ENCODE measurements around the gene FGD4. TPM values are rescaled to one million over a fixed set of nuclear protein-coding genes. Genes with fewer than 3 reads are reported as not detected.

FGD4 gene
- total RNA-seq, 1 donor from 2014 or later: 1.7 TPM

- Mint-ChIP-seq H3K9me3 (no peaks in the 10 kb centered on the region), H3K27me3 (ENCODE audit: low read depth) (peaks cover 2% of the 10 kb centered on the region), H3K4me3 (ENCODE audit: low read depth) (no peak overlapping the region), H3K27ac (no peak overlapping the region), H3K4me1 (ENCODE audit: low read depth) (peaks cover 9% of the 10 kb centered on the region), H3K36me3 (ENCODE audit: low read depth) (no peaks in the 10 kb centered on the region)
- DNase-seq (ENCODE audit: low spot score): no peak
- intact Hi-C loops (cut with micrococcal nuclease): no loop called here
These were observed 51.0 kb downstream of the FGD4 start for GRCh38 chr12:32450363-32450762.

DNA sequence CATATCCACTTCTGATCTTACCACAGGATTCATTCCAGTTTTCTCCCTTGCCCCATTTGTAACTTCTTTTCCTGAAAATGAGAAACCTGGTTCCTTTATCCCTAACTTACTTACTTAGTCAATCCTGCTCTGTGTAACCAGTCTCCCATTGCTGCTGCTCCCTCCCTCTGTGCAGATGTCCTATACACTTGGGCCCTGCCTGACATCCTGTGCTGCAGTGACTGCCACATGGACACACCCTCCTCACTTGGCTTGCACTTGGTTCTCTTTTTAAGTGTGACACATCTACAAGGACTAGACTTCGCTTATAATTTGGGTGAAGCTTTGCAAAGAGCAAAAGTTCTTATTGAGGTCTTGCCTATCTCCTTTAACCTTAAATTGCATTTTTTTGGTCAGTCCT lies 51.4 kb downstream of the FGD4 start:
- intact Hi-C loops (cut with micrococcal nuclease): no loop called here
- Mint-ChIP-seq H3K4me3 (ENCODE audit: low read depth) (no peak overlapping the region), H3K27me3 (ENCODE audit: low read depth) (peaks cover 2% of the 10 kb centered on the region), H3K4me1 (ENCODE audit: low read depth) (peaks cover 9% of the 10 kb centered on the region), H3K27ac (no peak overlapping the region), H3K9me3 (no peaks in the 10 kb centered on the region), H3K36me3 (ENCODE audit: low read depth) (no peaks in the 10 kb centered on the region)
- no peak for DNase-seq (ENCODE audit: low spot score)

- H3K4me3 Mint-ChIP-seq (ENCODE audit: low read depth): no peak overlapping the region
- no peak overlapping the region for H3K27ac Mint-ChIP-seq
- DNase-seq (ENCODE audit: low spot score): no peak
- H3K4me1 Mint-ChIP-seq (ENCODE audit: low read depth): peaks cover 10% of the 10 kb centered on the region
- H3K36me3 Mint-ChIP-seq (ENCODE audit: low read depth): no peaks in the 10 kb centered on the region
- no peaks in the 10 kb centered on the region for H3K9me3 Mint-ChIP-seq
- peaks cover 2% of the 10 kb centered on the region for H3K27me3 Mint-ChIP-seq (ENCODE audit: low read depth)
- intact Hi-C loops (cut with micrococcal nuclease): no loop called here
These were observed 52.5 kb downstream of the FGD4 start for GRCh38 chr12:32451816-32452215.

DNA sequence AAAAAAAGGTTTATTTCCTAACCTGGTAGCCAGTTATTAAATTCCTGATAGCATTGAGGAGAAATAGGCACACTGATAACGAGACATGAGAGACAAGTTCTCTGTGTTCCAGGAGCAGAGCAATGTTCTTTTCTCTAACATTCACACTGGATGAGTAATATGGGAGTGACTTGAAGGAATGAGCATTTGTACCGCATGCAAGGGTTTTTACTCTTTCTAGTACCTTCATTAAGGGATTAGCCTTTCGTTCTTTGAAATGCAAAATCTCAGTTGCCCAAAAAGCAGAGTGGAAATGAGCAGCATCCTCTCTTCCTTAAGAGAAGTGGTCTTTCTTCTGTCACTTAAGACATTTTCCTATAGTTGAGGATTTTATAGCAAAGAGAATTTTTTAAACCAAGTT lies 54.7 kb downstream of the FGD4 start:
- H3K27ac Mint-ChIP-seq: no peak overlapping the region
- H3K4me1 Mint-ChIP-seq (ENCODE audit: low read depth): peaks cover 2% of the 10 kb centered on the region
- no peak for DNase-seq (ENCODE audit: low spot score)
- H3K27me3 Mint-ChIP-seq (ENCODE audit: low read depth): peaks cover 2% of the 10 kb centered on the region
- H3K36me3 Mint-ChIP-seq (ENCODE audit: low read depth): no peaks in the 10 kb centered on the region
- no peaks in the 10 kb centered on the region for H3K9me3 Mint-ChIP-seq
- H3K4me3 Mint-ChIP-seq (ENCODE audit: low read depth): no peak overlapping the region
- intact Hi-C loops (cut with micrococcal nuclease): loop anchor here (2.0 kb wide), 2 partner anchors 301 to 1569 kb away; partner anchors contain the start of genes ALG10 and YARS2

GRCh38 chr12:32454866-32455265 lies 55.5 kb downstream of the FGD4 start:
- no peaks in the 10 kb centered on the region for H3K9me3 Mint-ChIP-seq
- intact Hi-C loops (cut with micrococcal nuclease): loop anchor here (1.0 to 2.0 kb wide), 4 partner anchors 202 to 1568 kb away; partner anchors contain the start of genes ALG10 and YARS2

GRCh38 chr12:32455607-32456071 lies 56.3 kb downstream of the FGD4 start:
- no peaks in the 10 kb centered on the region for H3K9me3 Mint-ChIP-seq
- peaks cover 2% of the 10 kb centered on the region for H3K4me1 Mint-ChIP-seq (ENCODE audit: low read depth)
- intact Hi-C loops (cut with micrococcal nuclease): loop anchor here (1.0 to 2.0 kb wide), 4 partner anchors 202 to 1567 kb away; partner anchors contain the start of genes ALG10 and YARS2
- H3K27ac Mint-ChIP-seq: no peak overlapping the region
- H3K36me3 Mint-ChIP-seq (ENCODE audit: low read depth): no peaks in the 10 kb centered on the region
- H3K27me3 Mint-ChIP-seq (ENCODE audit: low read depth): peaks cover 2% of the 10 kb centered on the region
- DNase-seq (ENCODE audit: low spot score): no peak
- H3K4me3 Mint-ChIP-seq (ENCODE audit: low read depth): no peak overlapping the region

More at GRCh38 chr12:32454866-32455265, 55.5 kb downstream of the FGD4 start:
- no peak overlapping the region for H3K27ac Mint-ChIP-seq
- DNase-seq (ENCODE audit: low spot score): no peak
- no peak overlapping the region for H3K4me3 Mint-ChIP-seq (ENCODE audit: low read depth)
- H3K27me3 Mint-ChIP-seq (ENCODE audit: low read depth): peaks cover 2% of the 10 kb centered on the region
- H3K36me3 Mint-ChIP-seq (ENCODE audit: low read depth): no peaks in the 10 kb centered on the region
- H3K4me1 Mint-ChIP-seq (ENCODE audit: low read depth): peaks cover 2% of the 10 kb centered on the region

DNA sequence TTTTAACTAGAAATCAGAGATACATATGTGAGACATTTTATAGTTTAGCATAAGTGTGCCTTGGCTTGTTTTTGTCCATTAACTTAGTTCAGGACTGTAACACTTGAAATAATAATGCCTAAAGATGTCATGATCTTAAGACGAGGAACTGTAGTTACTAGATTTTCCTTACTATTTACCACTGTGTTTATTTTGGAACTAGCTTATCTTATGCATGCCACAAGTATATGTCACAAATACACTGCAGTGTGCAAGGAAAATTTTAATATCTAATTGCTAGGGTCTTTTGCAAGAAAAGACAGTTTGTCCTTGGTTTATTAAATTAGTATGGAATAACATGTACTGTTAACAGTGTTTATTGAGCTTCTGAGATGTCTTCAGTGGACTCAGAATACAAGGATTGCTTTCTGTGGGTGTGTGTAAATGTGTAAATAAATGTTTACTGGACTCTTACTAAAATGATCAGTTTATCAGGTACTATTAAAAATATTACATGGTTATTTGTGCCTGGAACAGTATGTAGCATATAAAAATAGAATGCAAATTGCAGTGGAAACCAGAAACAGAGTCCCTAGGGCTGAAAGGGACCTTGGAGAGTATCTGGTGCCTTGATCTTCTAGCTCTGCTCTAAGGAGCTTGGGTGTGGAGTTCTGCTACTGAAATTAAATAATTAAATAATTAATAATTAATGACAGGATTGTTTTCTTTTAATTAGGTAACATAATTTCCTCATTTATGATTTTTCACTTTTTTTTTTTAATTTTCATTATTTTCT lies 58.1 kb downstream of the FGD4 start:
- H3K4me1 Mint-ChIP-seq (ENCODE audit: low read depth): peaks cover 2% of the 10 kb centered on the region
- peaks cover 2% of the 10 kb centered on the region for H3K27me3 Mint-ChIP-seq (ENCODE audit: low read depth)
- H3K9me3 Mint-ChIP-seq: no peaks in the 10 kb centered on the region
- DNase-seq (ENCODE audit: low spot score): no peak
- H3K36me3 Mint-ChIP-seq (ENCODE audit: low read depth): no peaks in the 10 kb centered on the region
- H3K27ac Mint-ChIP-seq: no peak overlapping the region
- no peak overlapping the region for H3K4me3 Mint-ChIP-seq (ENCODE audit: low read depth)
- intact Hi-C loops (cut with micrococcal nuclease): no loop called here

DNA sequence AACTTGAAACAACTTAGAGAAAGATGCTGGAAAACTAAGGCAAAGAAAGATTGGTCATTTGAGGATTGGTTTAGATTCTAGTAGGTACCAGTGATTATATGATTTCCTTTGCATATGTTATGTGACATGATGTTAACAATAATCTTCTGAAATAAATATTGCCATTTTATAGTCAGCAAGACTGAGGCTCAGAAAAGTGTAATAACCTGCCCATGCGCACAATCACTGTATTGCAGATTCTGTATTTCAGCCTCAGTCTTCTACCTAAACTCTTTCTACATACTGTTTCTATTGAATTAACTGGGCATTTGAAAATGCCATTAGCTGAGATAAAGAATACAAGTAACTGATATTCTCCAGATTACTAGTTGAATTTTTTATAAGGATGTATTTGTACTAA lies 61.3 kb downstream of the FGD4 start:
- DNase-seq (ENCODE audit: low spot score): no peak
- H3K27me3 Mint-ChIP-seq (ENCODE audit: low read depth): peaks cover 2% of the 10 kb centered on the region
- no peaks in the 10 kb centered on the region for H3K9me3 Mint-ChIP-seq
- H3K4me3 Mint-ChIP-seq (ENCODE audit: low read depth): no peak overlapping the region
- H3K4me1 Mint-ChIP-seq (ENCODE audit: low read depth): peaks cover 2% of the 10 kb centered on the region
- no peaks in the 10 kb centered on the region for H3K36me3 Mint-ChIP-seq (ENCODE audit: low read depth)
- intact Hi-C loops (cut with micrococcal nuclease): no loop called here
- H3K27ac Mint-ChIP-seq: no peak overlapping the region

GRCh38 chr12:32462908-32463307 lies 63.5 kb downstream of the FGD4 start:
- Mint-ChIP-seq H3K36me3 (ENCODE audit: low read depth) (no peaks in the 10 kb centered on the region), H3K9me3 (no peaks in the 10 kb centered on the region), H3K27me3 (ENCODE audit: low read depth) (peaks cover 2% of the 10 kb centered on the region), H3K4me3 (ENCODE audit: low read depth) (no peak overlapping the region), H3K4me1 (ENCODE audit: low read depth) (peaks cover 2% of the 10 kb centered on the region), H3K27ac (no peak overlapping the region)
- intact Hi-C loops (cut with micrococcal nuclease): no loop called here
- no peak for DNase-seq (ENCODE audit: low spot score)

- Mint-ChIP-seq H3K4me1 (ENCODE audit: low read depth) (peaks cover 2% of the 10 kb centered on the region), H3K9me3 (no peaks in the 10 kb centered on the region), H3K4me3 (ENCODE audit: low read depth) (no peak overlapping the region), H3K36me3 (ENCODE audit: low read depth) (no peaks in the 10 kb centered on the region), H3K27ac (no peak overlapping the region), H3K27me3 (ENCODE audit: low read depth) (peaks cover 2% of the 10 kb centered on the region)
- intact Hi-C loops (cut with micrococcal nuclease): no loop called here
- no peak for DNase-seq (ENCODE audit: low spot score)
These were observed 66.8 kb downstream of the FGD4 start for GRCh38 chr12:32466187-32466586.

- intact Hi-C loops (cut with micrococcal nuclease): no loop called here
- Mint-ChIP-seq H3K9me3 (no peaks in the 10 kb centered on the region), H3K27me3 (ENCODE audit: low read depth) (peaks cover 2% of the 10 kb centered on the region), H3K27ac (no peak overlapping the region), H3K4me1 (ENCODE audit: low read depth) (peaks cover 2% of the 10 kb centered on the region), H3K36me3 (ENCODE audit: low read depth) (no peaks in the 10 kb centered on the region), H3K4me3 (ENCODE audit: low read depth) (no peak overlapping the region)
- no peak for DNase-seq (ENCODE audit: low spot score)
These were observed 67.8 kb downstream of the FGD4 start for GRCh38 chr12:32466986-32467711.

DNA sequence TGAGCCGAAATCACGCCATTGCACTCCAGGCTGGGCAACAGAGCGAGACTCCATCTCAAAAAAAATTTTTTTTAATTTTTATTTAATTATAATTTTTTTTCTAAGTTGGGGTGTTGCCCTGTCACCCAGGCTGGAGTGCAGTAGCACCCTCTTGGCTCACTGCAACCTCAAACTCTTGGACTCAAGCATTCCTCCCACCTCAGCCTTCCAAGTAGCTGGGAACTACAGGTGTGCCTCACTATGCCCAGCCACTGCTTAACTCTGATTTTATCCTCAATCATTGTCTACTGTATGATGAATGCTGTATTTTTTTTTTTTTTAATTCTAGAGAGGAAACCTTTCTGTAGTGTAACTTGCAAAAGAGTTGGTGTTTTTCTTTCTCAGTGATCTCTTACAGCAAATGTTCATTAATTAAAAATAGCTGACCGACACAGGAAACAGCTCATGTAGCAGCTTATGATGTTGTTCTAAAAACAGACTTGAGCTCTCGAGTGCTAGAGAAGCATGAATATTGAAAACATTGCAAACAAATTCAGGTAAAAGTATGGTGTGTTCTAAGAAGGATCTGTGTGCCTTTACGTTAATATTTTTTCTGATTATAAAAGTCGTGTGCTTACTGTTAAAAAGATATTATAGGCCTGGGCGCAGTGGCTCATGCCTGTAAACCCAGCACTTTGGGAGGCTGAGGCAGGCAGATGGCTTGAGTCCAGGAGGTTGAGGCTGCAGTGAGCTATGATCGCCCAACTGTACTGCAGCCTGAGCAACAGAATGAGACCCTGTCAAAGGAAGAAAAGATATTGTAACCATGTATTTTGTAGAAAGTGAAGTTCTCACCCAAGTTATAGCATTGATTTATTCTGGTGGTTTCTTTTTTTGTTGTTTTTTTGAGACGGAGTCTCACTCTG lies 68.9 kb downstream of the FGD4 start:
- H3K36me3 Mint-ChIP-seq (ENCODE audit: low read depth): no peaks in the 10 kb centered on the region
- H3K4me1 Mint-ChIP-seq (ENCODE audit: low read depth): peaks cover 2% of the 10 kb centered on the region
- no peaks in the 10 kb centered on the region for H3K9me3 Mint-ChIP-seq
- intact Hi-C loops (cut with micrococcal nuclease): no loop called here
- no peak overlapping the region for H3K27ac Mint-ChIP-seq
- DNase-seq (ENCODE audit: low spot score): no peak
- no peak overlapping the region for H3K4me3 Mint-ChIP-seq (ENCODE audit: low read depth)
- H3K27me3 Mint-ChIP-seq (ENCODE audit: low read depth): no peaks in the 10 kb centered on the region

Measured in activated T-helper 2 cell treated with anti-CD3 and anti-CD28 coated beads, Interferon-gamma antibody, Interleukin-2, Interleukin-4, amounts not matched to agents 10 μg/mL and 5 μg/mL and 100 μg/mL, durations not matched to agents 14 hours and 24 hours and 36 hours (primary cell).